MM.1S (cell line): ENCODE measurements around the gene PTGER2.

ENCODE experiments used
- CTCF ChIP-seq: fragments of 300-600 bp; sonication (generic); IDR thresholded peaks from 2 replicates; pipeline ENCODE4 v1.5.1; 2016; ENCODE audit warnings: antibody characterized with exemption, low read length, mixed read lengths
- EZH2 ChIP-seq: fragments of 300-600 bp; sonication (generic); optimal IDR thresholded peaks from 2 replicates; pipeline ENCODE3; 2017; ENCODE audit warnings: low read depth, mild to moderate bottlenecking, antibody characterized with exemption, low read length, mixed read lengths
- EZH2phosphoT487 ChIP-seq: fragments of 300-600 bp; sonication (generic); IDR thresholded peaks from 2 replicates; pipeline ENCODE4 v1.6.1; 2018; ENCODE audit warnings: antibody characterized with exemption, low read length

GRCh38 chr14:52283099-52283498 lies 31.0 kb upstream of the PTGER2 start:
- TF ChIP-seq CTCF (no peak), EZH2 (no peak), EZH2phosphoT487 (no peak)
